Measurements from ENCODE around the gene SEPTIN1. TPM values are rescaled to one million over a fixed set of nuclear protein-coding genes. Genes with fewer than 3 reads are reported as not detected.

Gene SEPTIN1
- total and polyA plus RNA-seq, 12 donors, result 0.11 to 19.8 (median 2.8) TPM; not detected in 1

DNA sequence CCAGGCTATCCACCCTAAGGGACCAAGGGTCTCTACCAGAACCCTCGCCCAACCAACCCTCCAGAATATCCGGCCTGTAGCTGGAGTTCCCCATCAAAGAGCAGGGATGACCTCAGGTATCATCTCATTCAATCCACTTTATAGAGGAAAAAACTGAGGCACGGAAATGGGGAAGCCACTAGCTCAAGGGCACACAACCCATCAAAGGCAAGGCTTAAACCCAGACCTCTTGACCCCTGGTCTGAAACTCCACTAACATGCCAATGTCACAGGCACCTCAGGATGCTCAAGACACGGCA lies 13.6 kb downstream of the SEPTIN1 start:
- H3K4me3 ChIP-seq, result peak overlapping the region; percentile 31 to 98 (median 62)
- H3K27me3 ChIP-seq, result no peaks in the 10 kb centered on the region
- H3K36me3 ChIP-seq (replicated peaks in 1 of 2), result peaks cover 0 to 25% of the 10 kb centered on the region in 2 donors
- H3K9me3 ChIP-seq (replicated peaks in 1 of 3), result no peaks in the 10 kb centered on the region
- no peak for TF ChIP-seq CTCF (IDR thresholded peaks at IDR 0.05)
- no peak for TF ChIP-seq POLR2A (IDR thresholded peaks at IDR 0.05)
- WGBS, 4 donors, result 0 to 8% (median 3%) methylated on average over 2 to 4 of the region's 4 CpGs
- no peak for DNase-seq
- H3K27ac ChIP-seq, result peak overlapping the region in 4 of 5 donors; percentile 7 to 98 (median 74)
- intact Hi-C loops (cut with DNase I), result no loop called here
- H3K4me1 ChIP-seq (replicated peaks in 1 of 2), result peaks cover 23 to 39% of the 10 kb centered on the region in 2 donors

DNA sequence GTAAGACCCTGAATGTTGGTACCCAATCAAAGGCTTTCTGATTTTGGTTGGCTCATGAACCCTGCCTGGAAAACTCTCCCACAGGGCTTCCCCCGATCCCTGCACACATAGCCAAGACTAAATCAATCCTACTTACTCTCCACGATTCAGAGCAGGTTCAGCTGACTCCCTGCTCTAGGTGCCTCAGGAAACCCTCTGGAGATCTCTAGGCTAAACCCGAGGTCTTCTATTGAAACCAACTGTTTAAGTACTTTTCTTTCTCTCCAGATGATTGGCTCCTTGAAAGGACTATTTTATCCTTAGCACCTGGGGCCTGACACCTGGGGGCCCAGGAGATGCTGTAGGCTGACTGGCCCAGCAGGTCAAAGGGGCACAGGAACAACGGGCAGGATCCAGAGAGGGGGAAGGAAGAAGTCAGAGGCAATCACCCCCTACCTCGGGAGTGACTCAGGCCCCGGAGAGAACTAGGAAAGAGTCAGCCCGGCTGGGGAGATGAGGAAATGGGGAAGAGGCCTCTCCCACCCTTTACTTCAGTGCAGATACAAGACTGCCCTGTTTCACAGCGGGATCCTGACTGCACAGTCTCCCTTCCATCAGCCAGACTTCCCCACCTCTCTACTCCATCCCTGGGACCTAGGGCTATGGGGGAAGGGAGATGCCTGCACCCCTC lies 14.1 kb downstream of the SEPTIN1 start:
- Histone ChIP-seq H3K36me3 (replicated peaks in 1 of 2) (peaks cover 0 to 29% of the 10 kb centered on the region in 2 donors), H3K27me3 (no peaks in the 10 kb centered on the region), H3K4me3 (peak overlapping the region in 2 of 4 donors; percentile 86 to 98), H3K27ac (peak overlapping the region in 3 of 5 donors; percentile 10 to 98 (median 80)), H3K4me1 (replicated peaks in 1 of 2) (peaks cover 23 to 39% of the 10 kb centered on the region in 2 donors), H3K9me3 (replicated peaks in 1 of 3) (no peaks in the 10 kb centered on the region)
- peak in 4 of 7 donors; percentile 53 to 65 (median 62) for DNase-seq
- WGBS, 4 donors, result 4 to 8% (median 6%) methylated on average over 7 to 8 of the region's 8 CpGs
- TF ChIP-seq POLR2A (IDR thresholded peaks at IDR 0.05), result peak in 1 of 2 donors; percentile 36
- TF ChIP-seq CTCF (IDR thresholded peaks at IDR 0.05), result no peak
- intact Hi-C loops (cut with DNase I), result no loop called here

DNA sequence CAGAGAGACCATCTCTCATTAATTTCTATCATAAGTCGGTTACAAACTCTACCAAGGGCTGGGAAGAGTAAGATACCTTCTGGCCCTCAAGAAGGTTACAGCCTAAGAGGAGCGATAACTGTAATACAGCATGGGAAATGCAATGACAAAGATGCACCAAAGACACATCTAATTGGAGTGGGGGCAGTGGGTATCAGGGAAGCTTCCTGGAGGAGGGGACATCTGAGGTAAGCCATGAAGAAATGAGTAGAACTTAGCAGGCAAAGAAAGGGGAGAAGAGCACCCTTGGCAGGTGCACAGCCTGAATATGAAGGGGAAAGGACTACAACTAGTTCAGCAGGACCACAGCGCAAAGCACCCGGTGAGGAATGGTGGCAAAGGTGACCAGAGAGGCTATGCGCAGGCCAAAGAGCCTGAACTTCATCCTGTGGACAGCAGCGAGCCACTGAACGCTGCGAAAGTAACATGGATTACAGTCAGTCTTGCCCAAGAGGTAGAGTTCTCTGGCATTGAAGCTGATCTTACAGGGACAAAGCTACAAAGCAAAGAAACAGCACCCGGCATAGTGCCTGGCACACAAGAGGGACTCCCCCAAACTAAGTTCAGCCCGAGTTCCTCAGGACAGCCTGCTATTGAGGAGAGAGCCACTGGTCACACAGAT lies 14.9 kb downstream of the SEPTIN1 start:
- WGBS, 4 donors, result 46 to 70% (median 62%) methylated on average over 9 to 10 of the region's 10 CpGs
- H3K27me3 ChIP-seq, result no peaks in the 10 kb centered on the region
- TF ChIP-seq POLR2A (IDR thresholded peaks at IDR 0.05), result no peak
- no peak for TF ChIP-seq CTCF (IDR thresholded peaks at IDR 0.05)
- H3K9me3 ChIP-seq (replicated peaks in 1 of 3), result no peaks in the 10 kb centered on the region
- peak in 1 of 7 donors; percentile 31 for DNase-seq
- peaks cover 0 to 36% of the 10 kb centered on the region in 2 donors for H3K36me3 ChIP-seq (replicated peaks in 1 of 2)
- intact Hi-C loops (cut with DNase I), result no loop called here
- peak overlapping the region in 2 of 5 donors; percentile 80 to 98 for H3K27ac ChIP-seq
- H3K4me3 ChIP-seq, result peak overlapping the region in 1 of 4 donors; percentile 98
- H3K4me1 ChIP-seq (replicated peaks in 1 of 2), result peaks cover 23 to 39% of the 10 kb centered on the region in 2 donors

DNA sequence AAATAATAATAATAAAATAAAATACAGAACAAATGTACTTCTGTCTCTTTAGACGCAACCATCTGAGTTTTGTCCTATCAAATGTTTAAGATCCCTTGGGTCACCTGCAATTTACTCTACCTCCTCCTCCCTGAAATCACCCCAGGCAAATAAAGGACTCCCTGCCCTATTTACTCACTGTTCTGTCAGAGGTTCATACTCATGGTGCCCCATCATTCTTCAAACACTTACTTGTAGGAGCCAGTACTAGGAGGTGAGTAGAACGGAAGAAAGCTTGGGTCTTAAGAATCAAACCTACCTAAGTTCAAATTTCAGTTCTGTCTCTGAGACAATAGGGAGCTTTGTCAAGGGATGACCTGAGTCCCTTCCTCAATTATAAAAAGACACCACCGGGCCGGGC lies 15.8 kb downstream of the SEPTIN1 start:
- H3K27me3 ChIP-seq, result no peaks in the 10 kb centered on the region
- H3K36me3 ChIP-seq (replicated peaks in 1 of 2), result peaks cover 0 to 40% of the 10 kb centered on the region in 2 donors
- DNase-seq, result no peak
- intact Hi-C loops (cut with DNase I), result no loop called here
- H3K27ac ChIP-seq, result no peak overlapping the region
- H3K9me3 ChIP-seq (replicated peaks in 1 of 3), result no peaks in the 10 kb centered on the region
- H3K4me1 ChIP-seq (replicated peaks in 1 of 2), result peaks cover 23 to 38% of the 10 kb centered on the region in 2 donors
- H3K4me3 ChIP-seq, result no peak overlapping the region
- WGBS, 4 donors, result 83 to 97% (median 89%) methylated on average over 4 of the region's 4 CpGs
- TF ChIP-seq POLR2A (IDR thresholded peaks at IDR 0.05), result no peak
- TF ChIP-seq CTCF (IDR thresholded peaks at IDR 0.05), result no peak
